Skeletal muscle tissue (tissue), 4 donors: ENCODE measurements around the gene KLF5. TPM values are rescaled to one million over a fixed set of nuclear protein-coding genes. Genes with fewer than 3 reads are reported as not detected.
A peak's percentile ranks its signal among the peaks of the same experiment; 100 is the strongest.

ENCODE experiments used
- H3K27ac ChIP-seq: one replicate; pipeline ENCODE4 v1.7.0; 2013; ENCODE audit warnings: mild to moderate bottlenecking, low read depth, low read length, inconsistent platforms
- H3K27me3 ChIP-seq, 3 donors: one replicate each; pipeline ENCODE4 v1.7.0; 2013; ENCODE audit warnings: low read length in 3 of 3; ENCODE audit not compliant: control insufficient read depth in 3 of 3, insufficient read depth in 3 of 3
- H3K36me3 ChIP-seq, 3 donors: one replicate each; pipeline ENCODE4 v1.7.0; 2013; ENCODE audit warnings: low read length in 3 of 3; ENCODE audit not compliant: control insufficient read depth in 3 of 3, insufficient read depth in 3 of 3
- H3K4me1 ChIP-seq, 3 donors: one replicate each; pipeline ENCODE4 v1.7.0; 2013; ENCODE audit warnings: low read length in 3 of 3, mild to moderate bottlenecking in 3 of 3; ENCODE audit not compliant: control insufficient read depth in 3 of 3, insufficient read depth in 3 of 3
- H3K4me3 ChIP-seq, 3 donors: one replicate each; pipeline ENCODE4 v1.7.0; 2013; ENCODE audit warnings: low read length in 3 of 3
- H3K9ac ChIP-seq, 3 donors: one replicate each; pipeline ENCODE4 v1.7.0; 2013; ENCODE audit warnings: low read length in 3 of 3, mild to moderate bottlenecking in 3 of 3, moderate library complexity in 2 of 3, low read depth in 1 of 3
- H3K9me3 ChIP-seq, 3 donors: one replicate each; pipeline ENCODE4 v1.7.0; 2013; ENCODE audit warnings: low read length in 3 of 3; ENCODE audit not compliant: control insufficient read depth in 3 of 3
- total RNA-seq: library from RNA; depleted of rRNA; stranded (reverse); fragments of >200 nt; gene quantifications from one replicate; pipeline ENCODE4 v1.2.3, GENCODE V29; 2014
- donor health status: Osteomylitis.

The KLF5 gene
- total RNA-seq, 1 donor from 2014 or later = 11.0 TPM

DNA sequence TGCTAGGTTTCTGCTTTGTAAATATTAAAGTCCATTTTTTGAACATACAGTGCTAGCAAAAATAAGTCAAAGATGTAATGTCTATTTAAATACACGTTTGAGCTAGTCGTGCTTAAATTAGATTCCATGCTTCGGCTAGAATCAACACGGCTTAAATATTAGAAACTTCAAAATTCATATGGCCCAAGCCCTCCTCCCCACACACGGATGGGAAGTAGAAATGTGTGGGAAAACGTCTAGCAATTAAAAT lies 816 bp upstream of the KLF5 start:
- Histone ChIP-seq H3K9ac (peak overlapping the region; percentile 57 to 77 (median 66)), H3K4me3 (peak overlapping the region; percentile 76 to 81 (median 77)), H3K4me1 (peaks cover 4 to 13% (median 6%) of the 10 kb centered on the region in 3 donors), H3K27ac (peak overlapping the region; percentile 73), H3K9me3 (no peaks in the 10 kb centered on the region), H3K36me3 (peaks cover 0 to 7% (median 0%) of the 10 kb centered on the region in 3 donors), H3K27me3 (no peaks in the 10 kb centered on the region)

GRCh38 chr13:73058432-73058735 lies 421 bp upstream of the KLF5 start:
- Histone ChIP-seq H3K4me1 (peaks cover 4 to 13% (median 6%) of the 10 kb centered on the region in 3 donors), H3K9me3 (no peaks in the 10 kb centered on the region), H3K4me3 (peak overlapping the region; percentile 76 to 81 (median 77)), H3K27ac (peak overlapping the region; percentile 73), H3K27me3 (no peaks in the 10 kb centered on the region), H3K36me3 (peaks cover 0 to 7% (median 0%) of the 10 kb centered on the region in 3 donors), H3K9ac (peak overlapping the region; percentile 57 to 77 (median 66))

GRCh38 chr13:73059460-73060250 lies 850 bp downstream of the KLF5 start:
- Histone ChIP-seq H3K9ac (peak overlapping the region; percentile 79 to 85 (median 80)), H3K9me3 (no peaks in the 10 kb centered on the region), H3K36me3 (peaks cover 0 to 7% (median 0%) of the 10 kb centered on the region in 3 donors), H3K27ac (peak overlapping the region; percentile 79), H3K4me1 (peaks cover 4 to 13% (median 6%) of the 10 kb centered on the region in 3 donors), H3K27me3 (no peaks in the 10 kb centered on the region), H3K4me3 (peak overlapping the region; percentile 81 to 87 (median 84))

- peaks cover 0 to 7% (median 0%) of the 10 kb centered on the region in 3 donors for H3K36me3 ChIP-seq
- H3K9ac ChIP-seq = peak overlapping the region; percentile 79 to 85 (median 80)
- peak overlapping the region; percentile 81 to 87 (median 84) for H3K4me3 ChIP-seq
- no peaks in the 10 kb centered on the region for H3K9me3 ChIP-seq
- H3K27me3 ChIP-seq = no peaks in the 10 kb centered on the region
- H3K4me1 ChIP-seq = peaks cover 4 to 13% (median 6%) of the 10 kb centered on the region in 3 donors
- peak overlapping the region; percentile 79 for H3K27ac ChIP-seq
These were observed 1.7 kb downstream of the KLF5 start for GRCh38 chr13:73060251-73061160.

DNA sequence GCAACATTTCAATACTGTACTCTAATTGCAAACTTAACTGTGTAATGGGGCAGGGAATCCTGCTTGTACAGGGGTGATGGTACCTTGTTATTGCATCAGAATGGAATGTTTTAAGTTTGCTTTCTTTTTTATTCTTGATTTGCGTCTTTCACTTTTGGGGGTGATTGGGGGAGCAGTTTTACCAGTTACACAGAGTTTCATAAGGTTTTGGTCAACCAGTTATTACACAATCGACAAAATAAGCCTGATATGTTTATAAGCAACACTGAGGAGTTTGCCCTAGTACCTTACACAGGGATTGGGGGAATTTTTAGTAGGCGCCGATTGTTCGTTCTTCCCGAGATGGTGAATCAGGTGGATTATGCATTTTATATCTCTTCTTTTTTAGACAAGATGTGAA lies 2.7 kb downstream of the KLF5 start:
- no peak overlapping the region for H3K27ac ChIP-seq
- H3K9ac ChIP-seq = no peak overlapping the region
- no peak overlapping the region for H3K4me3 ChIP-seq

DNA sequence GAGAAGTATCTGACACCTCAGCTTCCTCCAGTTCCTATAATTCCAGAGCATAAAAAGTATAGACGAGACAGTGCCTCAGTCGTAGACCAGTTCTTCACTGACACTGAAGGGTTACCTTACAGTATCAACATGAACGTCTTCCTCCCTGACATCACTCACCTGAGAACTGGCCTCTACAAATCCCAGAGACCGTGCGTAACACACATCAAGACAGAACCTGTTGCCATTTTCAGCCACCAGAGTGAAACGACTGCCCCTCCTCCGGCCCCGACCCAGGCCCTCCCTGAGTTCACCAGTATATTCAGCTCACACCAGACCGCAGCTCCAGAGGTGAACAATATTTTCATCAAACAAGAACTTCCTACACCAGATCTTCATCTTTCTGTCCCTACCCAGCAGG lies 3.1 kb downstream of the KLF5 start:
- Histone ChIP-seq H3K27me3 (no peaks in the 10 kb centered on the region), H3K9ac (no peak overlapping the region), H3K4me3 (no peak overlapping the region)

More for the DNA sequence above, 2.7 kb downstream of the KLF5 start:
- Histone ChIP-seq H3K4me1 (peaks cover 4 to 13% (median 6%) of the 10 kb centered on the region in 3 donors), H3K9me3 (no peaks in the 10 kb centered on the region), H3K27me3 (no peaks in the 10 kb centered on the region), H3K36me3 (peaks cover 0 to 7% (median 0%) of the 10 kb centered on the region in 3 donors)

GRCh38 chr13:73062468-73062867 lies 3.7 kb downstream of the KLF5 start:
- Histone ChIP-seq H3K9ac (no peak overlapping the region), H3K4me3 (no peak overlapping the region), H3K4me1 (peaks cover 4 to 13% (median 6%) of the 10 kb centered on the region in 3 donors), H3K27me3 (no peaks in the 10 kb centered on the region), H3K9me3 (no peaks in the 10 kb centered on the region), H3K36me3 (peaks cover 0 to 7% (median 0%) of the 10 kb centered on the region in 3 donors), H3K27ac (no peak overlapping the region)

More for the DNA sequence above, 3.1 kb downstream of the KLF5 start:
- Histone ChIP-seq H3K36me3 (peaks cover 0 to 7% (median 0%) of the 10 kb centered on the region in 3 donors), H3K9me3 (no peaks in the 10 kb centered on the region), H3K4me1 (peaks cover 4 to 13% (median 6%) of the 10 kb centered on the region in 3 donors), H3K27ac (no peak overlapping the region)

- peaks cover 3 to 13% (median 4%) of the 10 kb centered on the region in 3 donors for H3K4me1 ChIP-seq
- H3K9me3 ChIP-seq = no peaks in the 10 kb centered on the region
- H3K27ac ChIP-seq = no peak overlapping the region
- no peaks in the 10 kb centered on the region for H3K27me3 ChIP-seq
- no peak overlapping the region for H3K4me3 ChIP-seq
- no peak overlapping the region for H3K9ac ChIP-seq
- peaks cover 0 to 9% (median 0%) of the 10 kb centered on the region in 3 donors for H3K36me3 ChIP-seq
These were observed 4.4 kb downstream of the KLF5 start for GRCh38 chr13:73063166-73063565.

DNA sequence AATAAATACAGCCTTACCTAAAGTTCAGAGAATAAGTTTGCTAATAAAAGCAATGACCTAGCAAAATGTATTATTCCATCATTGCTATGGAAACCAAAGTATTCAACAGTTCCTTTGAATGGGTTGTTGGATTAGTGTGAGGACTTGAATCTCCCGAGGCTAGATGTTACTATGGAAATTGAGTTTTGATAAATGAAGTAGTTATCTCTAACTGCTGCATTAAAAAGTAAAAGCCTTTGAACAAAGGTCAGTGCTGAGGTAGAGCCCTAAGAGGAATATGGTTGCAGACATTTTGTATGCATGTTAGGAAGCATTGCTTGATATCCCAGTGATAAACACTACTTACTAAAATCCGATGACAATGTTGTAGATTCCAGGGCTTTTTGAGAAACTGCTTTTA lies 6.2 kb downstream of the KLF5 start:
- Histone ChIP-seq H3K27me3 (no peaks in the 10 kb centered on the region), H3K9ac (no peak overlapping the region), H3K4me1 (peaks cover 3 to 13% (median 4%) of the 10 kb centered on the region in 3 donors), H3K27ac (no peak overlapping the region), H3K36me3 (peaks cover 0 to 11% (median 0%) of the 10 kb centered on the region in 3 donors), H3K4me3 (no peak overlapping the region), H3K9me3 (no peaks in the 10 kb centered on the region)
